Activated naive CD4-positive, alpha-beta T cell treated with anti-CD3 and anti-CD28 coated beads, Interleukin-2, amount 50 U/mL, for 24 hours (primary cell): ENCODE measurements around the gene GNB1.
"Not testable (repeated sequence)": the region's sequence is repeated elsewhere in the genome, so short reads cannot be mapped to it uniquely, and the experiment has no call there.

Experiments
- H3K27ac Mint-ChIP-seq: one replicate; pipeline ENCODE4 v1.8.0; 2021; ENCODE audit warnings: mild to moderate bottlenecking, mixed read lengths
- H3K27me3 Mint-ChIP-seq: one replicate; pipeline ENCODE4 v1.8.0; 2021; ENCODE audit warnings: mixed read lengths
- H3K36me3 Mint-ChIP-seq: one replicate; pipeline ENCODE4 v1.8.0; 2021; ENCODE audit warnings: mixed read lengths
- H3K4me1 Mint-ChIP-seq: one replicate; pipeline ENCODE4 v1.8.0; 2021; ENCODE audit warnings: mixed read lengths
- H3K4me3 Mint-ChIP-seq: one replicate; pipeline ENCODE4 v1.8.0; 2021; ENCODE audit warnings: mild to moderate bottlenecking, mixed read lengths
- H3K9me3 Mint-ChIP-seq: one replicate; pipeline ENCODE4 v1.8.0; 2021; ENCODE audit warnings: mixed read lengths

GNB1 gene

DNA sequence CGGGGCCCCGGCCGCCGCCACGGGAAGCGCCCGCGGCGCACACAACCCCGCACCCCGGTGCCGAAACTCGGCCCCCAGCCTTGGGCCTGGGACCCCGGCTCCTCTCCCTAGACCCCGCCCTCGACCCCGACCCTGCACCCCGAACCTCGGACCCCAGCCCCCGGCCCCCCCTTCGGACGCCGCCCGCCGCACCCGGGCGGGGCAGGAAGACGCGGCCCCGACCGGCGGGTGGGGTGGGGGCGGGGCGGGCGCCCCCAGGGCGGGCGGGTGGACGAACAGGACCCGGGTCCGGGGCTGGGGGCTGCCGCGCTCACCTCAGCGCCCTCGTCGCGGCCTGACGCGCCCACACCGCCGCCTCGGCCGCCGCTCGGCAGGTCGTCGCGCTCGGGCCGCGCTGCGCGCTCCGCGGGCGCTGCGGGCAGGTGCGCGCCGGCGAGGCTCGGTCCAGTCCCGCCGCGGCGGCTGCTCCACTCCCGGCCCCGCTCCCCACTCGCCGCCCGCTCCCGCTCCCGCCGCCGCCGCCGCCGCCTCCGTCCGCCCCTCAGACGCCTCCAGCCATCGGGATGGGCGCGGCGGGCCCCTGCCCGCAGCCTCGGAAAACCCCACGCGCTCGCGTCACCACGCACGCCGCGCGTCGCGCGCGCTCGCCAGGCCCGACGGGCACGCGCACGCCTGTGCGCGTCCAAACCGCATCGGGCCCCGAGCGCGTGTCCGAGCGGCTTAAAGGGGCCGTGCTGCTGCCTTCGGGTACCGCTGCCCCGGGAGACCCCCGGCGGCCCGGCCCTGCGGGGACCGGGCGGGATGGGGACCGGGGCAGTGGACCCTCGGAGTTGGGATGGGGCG is at the start of gene GNB1:
Gene GNB1 (minus strand): TSS at position 582 of the 843 bp plus-strand sequence. CDS start 65,634 bp downstream, outside the sequence.
- Mint-ChIP-seq H3K27ac (peak within 1 kb of the TSS; percentile 95), H3K9me3 (no peaks in the 10 kb centered on the region), H3K4me1 (peaks cover 65% of the 10 kb centered on the region), H3K27me3 (no peaks in the 10 kb centered on the region), H3K4me3 (peak within 1 kb of the TSS; percentile 90), H3K36me3 (peaks cover 8% of the 10 kb centered on the region)

DNA sequence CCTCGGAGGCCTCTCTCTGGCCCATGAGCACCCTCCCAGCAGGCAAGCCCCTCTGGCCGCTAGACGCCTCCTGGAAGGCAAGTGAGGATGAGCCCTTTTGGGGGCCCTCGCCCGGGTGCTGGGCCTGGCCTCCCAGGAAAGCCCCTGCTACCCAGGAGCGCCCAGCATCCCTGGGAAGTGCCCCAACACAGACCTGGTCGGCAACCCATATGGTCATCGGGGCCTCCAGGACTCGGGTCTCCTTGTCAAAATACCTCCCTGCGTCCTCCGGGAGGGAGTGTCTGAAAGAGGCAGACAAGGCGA is 49.2 kb upstream of the GNB1 start:
- H3K27me3 Mint-ChIP-seq, result peaks cover 2% of the 10 kb centered on the region
- no peak overlapping the region for H3K27ac Mint-ChIP-seq
- no peaks in the 10 kb centered on the region for H3K4me1 Mint-ChIP-seq
- H3K36me3 Mint-ChIP-seq, result no peaks in the 10 kb centered on the region
- H3K9me3 Mint-ChIP-seq, result no peaks in the 10 kb centered on the region
- H3K4me3 Mint-ChIP-seq, result no peak overlapping the region

DNA sequence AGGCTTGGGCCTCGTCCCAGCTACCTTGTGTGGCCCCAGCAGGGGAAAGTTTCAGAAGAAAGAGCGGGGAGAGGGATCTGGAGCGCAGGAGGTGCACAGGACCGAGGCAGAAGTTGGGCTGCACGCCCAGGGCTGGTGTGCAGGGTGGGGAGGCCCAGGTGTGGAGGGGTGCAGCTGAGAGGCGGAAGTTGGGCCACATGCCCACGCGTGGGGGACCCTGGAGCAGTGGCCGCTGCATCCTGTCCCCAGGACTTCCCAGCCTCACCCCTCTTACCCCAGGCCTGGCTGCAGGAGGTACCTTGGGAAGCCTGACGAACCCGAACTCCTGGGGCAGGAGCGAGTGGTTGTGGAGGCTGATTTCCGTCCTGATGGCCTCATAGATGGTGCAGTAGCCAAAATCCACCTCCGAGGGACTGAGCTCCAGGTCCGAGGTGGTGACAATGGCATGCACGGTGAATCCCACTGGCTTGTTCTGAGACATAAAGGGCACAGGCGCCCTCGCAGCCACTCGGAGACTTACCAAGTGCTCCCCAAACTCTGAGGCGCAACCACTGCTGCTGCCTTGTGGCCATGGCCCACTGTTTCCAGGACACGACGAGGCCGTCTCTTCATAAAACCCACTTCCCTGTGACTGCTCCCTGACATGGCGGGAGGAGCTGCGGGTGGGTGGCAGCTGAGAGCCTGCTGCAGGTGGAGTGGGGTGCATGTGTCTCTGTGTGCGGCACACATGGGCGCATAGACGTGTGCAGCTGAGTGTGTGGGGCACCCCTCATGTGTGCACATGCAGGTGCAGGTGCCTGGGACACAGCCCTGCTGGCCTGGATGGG is 48.6 kb upstream of the GNB1 start:
- no peaks in the 10 kb centered on the region for H3K4me1 Mint-ChIP-seq
- peaks cover 2% of the 10 kb centered on the region for H3K27me3 Mint-ChIP-seq

DNA sequence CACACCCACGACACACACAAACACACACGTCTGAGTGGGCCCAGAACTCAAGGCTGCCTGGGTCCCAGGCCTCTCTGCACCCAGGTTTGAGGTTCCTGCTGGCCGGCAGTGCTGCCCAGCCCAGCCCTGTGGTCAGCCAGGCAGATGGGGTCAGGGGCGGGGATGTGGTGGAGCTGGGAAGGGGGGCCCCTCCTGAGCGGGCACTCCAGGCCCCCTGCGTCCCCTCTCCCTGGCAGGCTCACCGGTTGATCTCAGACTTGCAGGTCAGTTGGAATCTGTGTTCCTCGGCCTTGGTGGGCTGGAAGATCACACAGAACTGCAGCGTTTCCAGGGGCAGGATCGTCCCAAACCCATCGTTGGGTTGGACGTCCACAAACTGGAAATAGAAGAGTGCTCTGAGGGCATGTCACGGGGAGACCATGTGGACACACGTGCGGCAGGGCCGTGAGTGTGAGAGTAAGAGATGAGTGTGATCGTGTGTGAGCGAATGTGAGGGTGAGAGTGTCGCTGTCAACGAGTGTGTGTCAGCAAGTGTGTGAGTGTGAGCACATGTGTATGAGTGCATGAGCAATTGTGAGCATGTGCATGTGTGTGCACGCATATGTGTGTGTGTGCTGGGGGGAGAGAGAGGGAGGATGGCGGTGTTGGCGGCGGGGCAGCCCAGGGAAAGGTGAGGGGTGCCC is 47.9 kb upstream of the GNB1 start:
- Mint-ChIP-seq H3K27me3 (peaks cover 2% of the 10 kb centered on the region), H3K4me1 (no peaks in the 10 kb centered on the region), H3K9me3 (no peaks in the 10 kb centered on the region), H3K27ac (no peak overlapping the region), H3K4me3 (no peak overlapping the region), H3K36me3 (no peaks in the 10 kb centered on the region)

More for the DNA sequence above, 48.6 kb upstream of the GNB1 start:
- Mint-ChIP-seq H3K27ac (no peak overlapping the region), H3K36me3 (no peaks in the 10 kb centered on the region), H3K4me3 (no peak overlapping the region), H3K9me3 (no peaks in the 10 kb centered on the region)

DNA sequence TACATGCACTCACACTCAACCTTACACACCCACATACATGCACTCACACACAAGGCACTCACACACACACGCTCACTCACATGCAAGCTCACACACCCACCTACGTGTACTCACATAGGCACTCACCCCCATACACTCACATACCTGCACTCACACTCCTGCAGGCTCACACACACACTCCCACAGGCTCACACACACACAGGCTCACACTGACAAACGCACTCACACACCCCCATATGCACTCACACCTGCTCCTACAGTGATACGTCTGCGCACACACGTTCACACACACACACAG is 47.3 kb upstream of the GNB1 start:
- no peak overlapping the region for H3K27ac Mint-ChIP-seq
- no peaks in the 10 kb centered on the region for H3K4me1 Mint-ChIP-seq
- no peaks in the 10 kb centered on the region for H3K9me3 Mint-ChIP-seq
- H3K27me3 Mint-ChIP-seq, result peaks cover 2% of the 10 kb centered on the region
- no peaks in the 10 kb centered on the region for H3K36me3 Mint-ChIP-seq
- H3K4me3 Mint-ChIP-seq, result no peak overlapping the region

DNA sequence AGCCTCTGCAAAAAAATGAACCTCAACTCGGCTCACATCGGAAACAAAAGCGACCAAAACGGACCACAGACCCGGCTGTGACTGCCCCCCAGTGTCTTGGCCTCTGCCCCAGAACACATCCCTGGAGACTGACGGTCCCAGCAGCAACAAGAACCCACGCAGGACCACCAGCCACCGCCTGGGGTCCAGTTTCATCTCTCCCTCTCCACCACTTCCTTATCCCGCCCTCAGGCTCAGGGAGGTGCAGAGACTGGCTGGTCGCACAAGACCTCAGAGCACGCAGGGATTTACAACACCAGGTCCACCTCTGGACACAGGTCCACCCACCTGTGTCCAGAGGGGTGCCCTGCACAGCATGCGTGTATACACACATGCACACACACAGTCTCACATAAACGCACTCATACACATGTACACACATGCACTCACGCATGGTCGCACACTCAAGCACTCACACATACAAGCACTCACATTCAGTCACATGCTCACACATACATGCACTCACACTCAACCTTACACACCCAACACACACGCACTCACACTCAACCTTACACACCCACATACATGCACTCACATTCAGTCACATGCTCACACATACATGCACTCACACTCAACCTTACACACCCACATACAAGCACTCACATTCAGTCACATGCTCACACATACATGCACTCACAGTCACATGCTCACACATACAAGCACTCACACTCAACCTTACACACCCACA is 46.8 kb upstream of the GNB1 start:
- H3K27ac Mint-ChIP-seq, result no peak overlapping the region
- no peaks in the 10 kb centered on the region for H3K4me1 Mint-ChIP-seq
- H3K9me3 Mint-ChIP-seq, result no peaks in the 10 kb centered on the region
- no peaks in the 10 kb centered on the region for H3K36me3 Mint-ChIP-seq
- no peak overlapping the region for H3K4me3 Mint-ChIP-seq
- H3K27me3 Mint-ChIP-seq, result peaks cover 2% of the 10 kb centered on the region

DNA sequence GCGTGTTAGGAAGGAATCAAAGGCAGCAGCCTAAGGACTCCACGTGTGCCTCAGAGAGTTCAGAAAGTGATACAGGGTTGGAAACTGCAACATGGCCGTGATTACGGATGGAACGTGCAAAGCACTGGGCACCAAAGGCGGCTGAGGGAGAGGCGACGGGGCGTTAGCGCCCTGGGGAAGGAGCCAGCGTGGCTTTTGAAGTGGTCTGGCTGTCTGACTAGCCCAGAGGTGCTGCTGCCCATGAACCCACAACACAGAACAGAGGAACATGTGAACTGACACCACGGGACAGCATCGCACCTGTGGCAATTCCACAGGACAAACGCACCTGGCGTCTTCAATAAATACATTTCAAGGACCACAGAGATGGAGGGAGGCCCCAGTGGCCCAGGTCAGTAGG is 46.2 kb upstream of the GNB1 start:
- no peaks in the 10 kb centered on the region for H3K4me1 Mint-ChIP-seq
- H3K36me3 Mint-ChIP-seq, result no peaks in the 10 kb centered on the region
- H3K27ac Mint-ChIP-seq, result no peak overlapping the region
- H3K27me3 Mint-ChIP-seq, result peaks cover 2% of the 10 kb centered on the region
- H3K9me3 Mint-ChIP-seq, result no peaks in the 10 kb centered on the region
- no peak overlapping the region for H3K4me3 Mint-ChIP-seq

DNA sequence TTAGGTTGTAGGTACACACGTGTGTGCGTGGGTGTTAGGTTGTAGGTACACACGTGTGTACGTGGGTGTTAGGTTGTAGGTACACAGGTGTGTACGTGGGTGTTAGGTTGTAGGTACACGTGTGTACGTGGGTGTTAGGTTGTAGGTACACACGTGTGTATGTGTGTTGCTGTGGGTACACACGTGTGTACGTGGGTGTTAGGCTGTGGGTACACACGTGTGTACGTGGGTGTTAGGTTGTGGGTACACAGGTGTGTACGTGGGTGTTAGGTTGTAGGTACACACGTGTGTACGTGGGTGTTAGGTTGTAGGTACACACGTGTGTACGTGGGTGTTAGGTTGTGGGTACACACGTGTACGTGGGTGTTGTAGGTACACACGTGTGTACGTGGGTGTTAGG is 44.0 kb upstream of the GNB1 start:
- not testable (repeated sequence) for H3K4me1 Mint-ChIP-seq, H3K36me3 Mint-ChIP-seq, H3K27me3 Mint-ChIP-seq, H3K9me3 Mint-ChIP-seq, H3K27ac Mint-ChIP-seq, H3K4me3 Mint-ChIP-seq

DNA sequence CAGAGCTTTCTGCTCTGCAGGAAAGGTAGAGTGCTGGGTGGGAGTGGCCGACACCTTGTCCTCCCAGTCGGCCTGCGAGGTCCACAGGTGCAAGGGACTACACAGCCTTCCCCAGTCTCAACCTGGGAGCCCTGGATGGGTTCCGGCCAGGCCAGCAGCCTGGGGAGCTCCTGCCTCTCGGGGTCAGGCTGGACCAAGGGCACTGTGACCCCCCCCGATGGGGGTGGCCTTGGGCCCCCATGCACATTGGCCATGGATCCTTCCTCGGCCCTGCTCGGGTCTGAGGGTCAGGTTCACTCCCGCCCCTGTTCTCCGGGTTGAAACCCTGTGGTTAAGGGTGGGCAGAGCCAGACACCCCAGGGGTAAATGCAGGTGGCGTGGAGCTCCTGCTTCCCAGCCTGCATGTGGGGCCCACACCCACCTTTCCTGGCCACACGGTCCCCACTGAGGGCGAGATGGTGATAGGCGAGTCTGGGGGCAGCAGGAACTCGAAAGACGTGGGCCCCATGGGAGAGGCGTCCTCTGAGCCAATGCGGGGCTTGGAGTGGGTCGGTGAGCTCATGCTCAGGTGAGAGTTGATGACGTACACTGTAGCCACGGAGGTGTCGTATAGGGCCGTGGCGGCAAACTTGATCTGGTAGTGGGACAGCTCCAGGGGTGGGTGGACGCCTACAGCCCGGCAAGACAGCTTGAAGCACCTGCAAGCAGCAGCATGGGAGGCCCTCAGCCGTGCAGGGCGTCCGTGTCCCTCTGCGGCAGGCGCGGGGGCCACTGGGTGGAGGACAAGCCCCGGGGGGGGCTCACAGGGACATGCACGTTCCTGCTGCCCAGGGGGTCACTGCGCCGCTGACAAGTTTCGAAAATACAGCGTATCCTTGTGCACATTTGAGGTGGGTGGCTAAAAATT is 39.0 kb upstream of the GNB1 start:
- no peak overlapping the region for H3K27ac Mint-ChIP-seq
- H3K27me3 Mint-ChIP-seq, result no peaks in the 10 kb centered on the region
- no peak overlapping the region for H3K4me3 Mint-ChIP-seq
- no peaks in the 10 kb centered on the region for H3K4me1 Mint-ChIP-seq
- no peaks in the 10 kb centered on the region for H3K36me3 Mint-ChIP-seq
- no peaks in the 10 kb centered on the region for H3K9me3 Mint-ChIP-seq

DNA sequence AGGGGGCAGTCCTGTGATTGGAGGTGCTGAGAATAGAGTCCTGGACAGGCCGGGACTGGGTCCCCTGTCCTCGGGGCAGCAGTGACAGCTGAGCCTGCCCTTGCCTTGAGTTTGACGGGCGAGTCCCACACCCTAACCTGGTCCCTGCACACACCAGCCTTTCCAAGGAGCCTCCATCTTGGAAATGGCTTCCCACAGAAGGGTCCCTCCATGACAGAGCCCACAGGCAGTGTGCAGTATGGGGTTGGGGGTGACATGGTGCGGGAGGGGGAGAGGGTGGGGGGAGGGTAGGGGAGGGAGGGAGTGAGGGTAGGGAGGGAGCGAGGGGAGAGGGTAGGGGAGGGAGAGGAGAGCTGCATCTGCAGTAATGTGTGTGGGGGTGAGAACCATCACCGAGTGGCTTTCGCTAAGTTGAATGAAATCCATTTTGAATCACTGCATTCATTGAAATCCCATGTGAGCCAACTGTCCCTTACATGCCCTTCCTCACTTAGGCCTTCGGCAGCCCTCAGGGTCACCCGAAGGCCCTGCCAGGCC is 38.3 kb upstream of the GNB1 start:
- no peaks in the 10 kb centered on the region for H3K9me3 Mint-ChIP-seq
- no peak overlapping the region for H3K27ac Mint-ChIP-seq
- H3K4me3 Mint-ChIP-seq, result no peak overlapping the region
- no peaks in the 10 kb centered on the region for H3K4me1 Mint-ChIP-seq
- no peaks in the 10 kb centered on the region for H3K27me3 Mint-ChIP-seq
- H3K36me3 Mint-ChIP-seq, result no peaks in the 10 kb centered on the region

DNA sequence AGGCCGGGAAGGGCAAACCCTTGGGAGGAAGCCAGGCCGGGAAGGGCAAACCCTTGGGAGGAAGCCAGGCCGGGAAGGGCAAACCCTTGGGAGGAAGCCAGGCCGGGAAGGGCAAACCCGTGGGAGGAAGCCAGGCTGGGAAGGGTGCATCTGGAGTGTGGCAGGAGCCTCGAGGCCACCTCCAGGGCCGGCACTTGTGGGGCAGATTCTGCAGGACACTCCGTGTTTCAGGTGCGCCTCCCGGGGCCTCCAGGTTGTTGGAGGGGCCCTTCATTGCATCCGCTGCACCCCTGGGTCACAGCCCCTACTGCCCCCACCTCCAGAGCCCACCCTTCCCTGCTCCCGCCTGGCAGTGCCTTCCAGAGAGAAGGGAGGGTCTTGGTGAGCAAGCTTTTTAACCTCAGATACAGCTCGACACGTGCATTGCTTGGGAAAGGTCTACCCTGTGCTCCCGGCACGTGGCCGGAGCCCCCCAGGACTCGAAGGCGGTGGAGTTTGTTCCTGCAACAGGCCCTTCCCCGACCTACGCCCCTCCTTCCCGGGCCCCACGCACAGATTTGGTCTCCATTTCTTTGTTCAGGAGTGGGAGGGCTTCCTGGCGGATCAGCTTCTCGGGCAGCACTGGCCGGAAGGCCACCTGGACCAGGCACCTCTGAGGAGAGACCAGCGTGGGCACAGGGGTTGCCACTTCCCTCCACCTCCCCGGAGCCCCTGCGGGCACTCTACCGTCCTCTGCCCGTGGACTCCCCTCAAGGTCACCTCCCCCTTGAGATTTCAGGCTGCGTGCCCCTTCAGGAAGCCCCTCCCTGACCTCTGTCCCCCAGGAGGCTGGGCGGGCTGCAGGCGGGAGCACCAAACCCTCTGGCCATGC is 37.6 kb upstream of the GNB1 start:
- no peaks in the 10 kb centered on the region for H3K4me1 Mint-ChIP-seq
- no peaks in the 10 kb centered on the region for H3K36me3 Mint-ChIP-seq
- no peaks in the 10 kb centered on the region for H3K9me3 Mint-ChIP-seq
- H3K4me3 Mint-ChIP-seq, result no peak overlapping the region
- H3K27ac Mint-ChIP-seq, result no peak overlapping the region
- no peaks in the 10 kb centered on the region for H3K27me3 Mint-ChIP-seq

DNA sequence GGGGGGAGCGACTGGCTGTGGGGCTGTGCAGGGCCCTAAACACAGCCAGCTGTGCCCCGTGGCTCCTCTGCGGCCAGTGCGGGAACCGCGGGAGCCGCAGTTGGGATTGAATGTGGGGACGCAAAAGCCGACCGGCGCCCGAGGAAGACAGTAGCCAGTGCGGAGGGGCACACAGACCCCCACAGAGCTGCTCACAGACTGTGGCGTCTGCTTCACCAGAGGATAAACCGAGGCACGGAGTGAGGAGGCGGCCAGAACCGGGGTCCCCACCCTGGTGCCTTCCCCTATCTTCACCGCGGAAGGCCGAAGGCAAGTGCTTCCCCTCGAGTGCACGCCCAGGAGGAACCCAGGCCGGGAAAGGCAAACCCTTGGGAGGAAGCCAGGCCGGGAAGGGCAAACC is 36.9 kb upstream of the GNB1 start:
- no peaks in the 10 kb centered on the region for H3K4me1 Mint-ChIP-seq
- no peaks in the 10 kb centered on the region for H3K27me3 Mint-ChIP-seq
- no peaks in the 10 kb centered on the region for H3K9me3 Mint-ChIP-seq
- no peak overlapping the region for H3K4me3 Mint-ChIP-seq
- H3K36me3 Mint-ChIP-seq, result no peaks in the 10 kb centered on the region
- H3K27ac Mint-ChIP-seq, result no peak overlapping the region

DNA sequence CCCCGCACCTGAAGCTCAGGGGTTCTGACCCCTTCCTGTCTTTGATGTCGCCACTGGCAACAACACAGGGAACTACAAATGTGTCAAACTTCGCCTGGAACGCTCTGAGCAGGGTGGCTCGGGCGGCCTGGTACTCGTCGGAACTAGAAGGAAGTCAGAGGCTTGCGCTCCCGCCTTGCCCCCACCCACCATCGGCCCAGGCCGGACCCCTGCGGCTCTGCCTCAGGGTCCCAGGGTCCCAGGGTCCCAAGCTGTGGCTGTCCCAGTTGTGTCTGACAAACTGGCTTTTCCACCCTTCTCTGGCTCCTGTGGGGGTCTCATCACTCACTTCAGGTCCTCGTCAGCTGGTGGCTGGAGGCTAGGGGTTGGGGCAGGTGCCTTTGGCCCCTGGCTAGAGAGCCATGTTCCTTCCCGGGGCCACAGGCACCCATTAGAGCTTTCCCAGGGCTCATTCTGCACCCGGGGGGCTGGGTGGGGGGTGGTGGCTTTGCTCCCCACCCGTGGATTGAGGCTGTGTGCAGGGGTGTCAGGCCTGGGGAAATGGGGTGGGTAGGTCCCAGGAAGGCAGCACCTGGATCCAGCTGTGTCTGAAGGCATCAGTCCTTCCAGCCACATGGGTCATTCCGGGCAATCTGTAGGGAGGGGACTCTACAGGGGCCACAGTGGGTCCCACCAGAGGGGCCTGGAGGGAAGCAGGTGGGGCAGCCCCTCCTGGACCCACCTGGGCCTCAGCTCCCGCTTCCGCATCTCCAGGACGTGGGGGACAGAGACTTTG is 36.2 kb upstream of the GNB1 start:
- Mint-ChIP-seq H3K27ac (no peak overlapping the region), H3K4me1 (no peaks in the 10 kb centered on the region), H3K36me3 (no peaks in the 10 kb centered on the region), H3K9me3 (no peaks in the 10 kb centered on the region), H3K4me3 (no peak overlapping the region), H3K27me3 (no peaks in the 10 kb centered on the region)
